GM18520 (cell line): ENCODE results near the gene OPHN1.

Source experiments
- ATAC-seq: cut with Tn5 transposase; IDR thresholded peaks from one replicate; pipeline ENCODE4 v1.9.1; 2021; ENCODE audit not compliant: unreplicated experiment

OPHN1 gene, protein sequence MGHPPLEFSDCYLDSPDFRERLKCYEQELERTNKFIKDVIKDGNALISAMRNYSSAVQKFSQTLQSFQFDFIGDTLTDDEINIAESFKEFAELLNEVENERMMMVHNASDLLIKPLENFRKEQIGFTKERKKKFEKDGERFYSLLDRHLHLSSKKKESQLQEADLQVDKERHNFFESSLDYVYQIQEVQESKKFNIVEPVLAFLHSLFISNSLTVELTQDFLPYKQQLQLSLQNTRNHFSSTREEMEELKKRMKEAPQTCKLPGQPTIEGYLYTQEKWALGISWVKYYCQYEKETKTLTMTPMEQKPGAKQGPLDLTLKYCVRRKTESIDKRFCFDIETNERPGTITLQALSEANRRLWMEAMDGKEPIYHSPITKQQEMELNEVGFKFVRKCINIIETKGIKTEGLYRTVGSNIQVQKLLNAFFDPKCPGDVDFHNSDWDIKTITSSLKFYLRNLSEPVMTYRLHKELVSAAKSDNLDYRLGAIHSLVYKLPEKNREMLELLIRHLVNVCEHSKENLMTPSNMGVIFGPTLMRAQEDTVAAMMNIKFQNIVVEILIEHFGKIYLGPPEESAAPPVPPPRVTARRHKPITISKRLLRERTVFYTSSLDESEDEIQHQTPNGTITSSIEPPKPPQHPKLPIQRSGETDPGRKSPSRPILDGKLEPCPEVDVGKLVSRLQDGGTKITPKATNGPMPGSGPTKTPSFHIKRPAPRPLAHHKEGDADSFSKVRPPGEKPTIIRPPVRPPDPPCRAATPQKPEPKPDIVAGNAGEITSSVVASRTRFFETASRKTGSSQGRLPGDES

GRCh38 chrX:68433155-68433980 is at the start of gene OPHN1:
Gene OPHN1 (minus strand): TSS chrX:68433495. CDS start chrX:68433020, 475 bp downstream.
- ATAC-seq = no peak

- ATAC-seq = no peak
Measured at GRCh38 chrX:68480969-68481368, 47.7 kb upstream of the OPHN1 start.

- ATAC-seq = no peak
Measured at GRCh38 chrX:68464796-68465195, 31.5 kb upstream of the OPHN1 start.

DNA sequence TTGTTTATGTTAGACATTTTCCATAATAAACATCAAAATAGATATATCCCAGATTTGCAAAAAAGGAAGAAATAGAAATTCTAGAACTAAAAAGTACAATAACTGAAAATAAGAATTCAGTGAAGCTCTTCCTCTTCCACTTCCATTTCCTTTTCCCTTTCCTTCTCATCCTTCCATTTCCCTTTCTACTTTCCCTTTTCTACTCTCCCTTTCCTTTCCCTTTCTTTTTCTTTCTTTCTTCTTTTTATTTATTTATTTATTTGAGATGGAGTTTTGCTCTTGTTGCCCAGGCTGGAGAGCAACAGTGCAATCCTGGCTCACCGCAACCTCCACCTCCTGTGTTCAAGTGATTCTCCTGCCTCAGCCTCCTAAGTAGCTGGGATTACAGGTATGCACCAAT is 30.6 kb upstream of the OPHN1 start:
- no peak for ATAC-seq

DNA sequence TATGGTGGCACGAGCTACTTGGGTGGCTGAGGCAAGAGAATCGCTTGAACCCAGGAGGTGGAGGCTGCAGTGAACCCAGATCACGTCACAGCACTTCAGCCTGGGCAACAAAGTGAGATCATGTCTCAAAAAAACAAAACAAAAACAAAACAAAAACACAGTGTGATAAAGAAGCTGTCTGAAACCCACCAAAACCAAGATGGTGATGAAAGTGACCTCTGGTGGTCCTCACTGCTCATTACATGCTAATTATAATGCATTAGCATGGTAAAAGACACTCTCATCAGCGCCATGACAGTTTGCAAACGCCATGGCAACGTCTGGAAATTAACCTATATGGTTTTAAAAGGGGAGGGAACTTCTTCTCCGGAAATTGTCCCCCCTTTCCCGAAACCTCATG is 29.4 kb upstream of the OPHN1 start:
- ATAC-seq = no peak

DNA sequence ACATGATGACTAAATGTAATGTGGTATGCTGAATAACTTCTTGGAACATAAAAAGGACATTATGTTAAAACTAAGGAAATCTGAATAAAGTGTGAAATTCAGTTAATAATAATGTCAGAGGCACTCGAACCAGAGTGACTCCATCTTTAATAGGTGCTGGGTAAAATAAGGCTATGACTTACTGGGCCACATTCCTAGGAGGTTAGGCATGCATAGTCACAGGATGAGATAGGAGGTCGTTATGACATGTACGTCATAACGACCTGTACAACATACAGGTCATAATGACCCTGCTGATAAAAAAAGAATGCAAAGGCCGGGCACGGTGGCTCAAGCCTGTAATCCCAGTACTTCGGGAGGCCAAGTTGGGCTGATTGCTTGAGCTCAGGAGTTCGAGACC is 28.9 kb upstream of the OPHN1 start:
- no peak for ATAC-seq

DNA sequence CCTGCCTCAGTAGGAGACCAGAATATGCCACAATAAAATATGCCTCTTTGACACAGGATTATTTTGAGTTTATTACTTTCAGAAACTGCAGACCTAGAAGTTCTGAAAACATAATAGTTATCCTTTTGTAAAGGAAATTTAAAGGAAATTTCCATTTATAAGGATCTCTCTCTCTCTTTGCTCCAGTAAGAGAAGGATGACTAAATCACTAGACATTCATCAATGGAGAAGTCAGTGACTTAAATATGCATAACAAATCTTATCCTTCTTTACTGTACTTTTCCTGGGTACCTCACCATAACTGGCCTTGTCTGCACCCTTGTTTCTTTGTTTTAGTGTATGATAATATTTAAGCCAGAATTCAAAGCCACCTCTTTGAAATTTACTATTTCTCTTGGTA is 28.3 kb upstream of the OPHN1 start:
- ATAC-seq = no peak

- no peak for ATAC-seq
Measured at GRCh38 chrX:68461093-68461492, 27.8 kb upstream of the OPHN1 start.

DNA sequence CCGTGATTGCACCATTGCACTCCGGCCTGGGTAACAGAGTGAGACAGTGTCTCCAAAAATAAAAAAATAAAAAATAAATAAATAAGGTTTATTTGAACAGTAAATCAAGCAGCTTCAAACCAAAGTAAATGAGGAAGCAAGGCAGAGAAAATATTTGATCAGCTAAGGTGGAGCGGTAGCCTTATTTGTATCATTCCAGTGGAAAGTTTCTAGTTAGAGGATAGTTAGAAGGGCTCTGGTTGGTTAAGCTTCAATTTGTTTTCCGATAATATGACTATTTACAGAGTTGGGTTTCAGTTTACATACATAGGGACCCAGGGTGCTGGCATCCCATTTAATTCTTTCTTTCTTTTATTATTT is 21.8 kb upstream of the OPHN1 start:
- no peak for ATAC-seq

- ATAC-seq = no peak
Measured at GRCh38 chrX:68454476-68455150, 21.3 kb upstream of the OPHN1 start.

GRCh38 chrX:68451720-68452119 is 18.4 kb upstream of the OPHN1 start:
- no peak for ATAC-seq

DNA sequence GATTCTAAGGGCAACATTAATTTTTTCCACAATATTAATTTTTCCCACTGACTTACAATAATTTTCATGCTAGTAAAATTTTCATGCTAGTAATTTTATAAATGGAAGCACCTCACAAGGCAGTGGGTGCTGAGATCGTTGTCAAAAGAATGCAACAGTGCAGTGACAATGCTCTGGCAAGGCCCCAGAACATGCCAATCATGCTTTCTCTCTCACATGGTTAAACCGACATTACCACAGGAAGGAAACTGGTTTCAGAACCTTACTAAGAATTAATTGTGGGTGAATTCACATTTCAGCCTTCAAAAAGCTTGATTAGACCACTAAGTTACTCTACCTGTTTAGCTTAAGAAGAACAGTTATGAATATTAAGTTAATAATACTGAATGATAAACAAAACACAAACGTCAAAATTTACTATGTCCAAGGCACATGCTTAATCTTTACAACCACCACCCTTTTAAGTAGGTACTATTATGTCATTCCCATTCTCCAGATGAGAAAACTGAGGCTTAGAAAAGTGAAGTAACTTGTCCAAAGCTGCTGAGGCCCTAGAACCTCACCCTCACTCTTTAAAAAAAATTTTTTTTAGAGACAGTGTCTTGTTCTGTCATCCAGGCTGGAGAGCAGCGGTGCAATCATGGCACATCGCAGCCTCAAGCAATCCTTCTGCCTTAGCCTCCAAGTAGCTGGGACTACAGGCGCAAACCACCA is 10.0 kb upstream of the OPHN1 start:
- no peak for ATAC-seq

- ATAC-seq = no peak
Measured at GRCh38 chrX:68440940-68441339, 7.6 kb upstream of the OPHN1 start.

GRCh38 chrX:68440442-68440841 is 7.1 kb upstream of the OPHN1 start:
- ATAC-seq = no peak

GRCh38 chrX:68439341-68439740 is 6.0 kb upstream of the OPHN1 start:
- ATAC-seq = no peak

GRCh38 chrX:68438575-68438974 is 5.3 kb upstream of the OPHN1 start:
- no peak for ATAC-seq

- no peak for ATAC-seq
Measured at GRCh38 chrX:68433981-68434299, 645 bp upstream of the OPHN1 start.

- ATAC-seq = no peak
Measured at GRCh38 chrX:68432648-68433047, 647 bp downstream of the OPHN1 start.

DNA sequence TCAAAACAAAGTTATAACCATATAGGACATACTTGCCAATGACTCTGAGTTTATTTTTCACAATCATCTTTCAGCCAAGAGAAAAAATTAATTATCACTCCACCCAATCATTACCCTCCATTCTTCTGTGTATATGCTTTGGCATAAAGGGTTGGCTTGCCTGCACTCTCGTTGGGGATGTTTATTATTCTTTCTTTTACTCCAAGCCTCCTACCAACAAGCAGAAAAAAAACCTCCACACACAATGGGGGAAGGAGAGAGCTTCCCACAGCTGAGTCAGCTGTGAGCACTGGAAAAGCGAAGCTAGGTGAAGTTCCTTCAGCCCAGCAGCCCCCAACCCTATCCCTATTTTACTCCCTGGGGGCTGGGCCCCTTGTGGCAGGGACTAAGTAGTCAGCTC is 1.5 kb downstream of the OPHN1 start:
- ATAC-seq = no peak

DNA sequence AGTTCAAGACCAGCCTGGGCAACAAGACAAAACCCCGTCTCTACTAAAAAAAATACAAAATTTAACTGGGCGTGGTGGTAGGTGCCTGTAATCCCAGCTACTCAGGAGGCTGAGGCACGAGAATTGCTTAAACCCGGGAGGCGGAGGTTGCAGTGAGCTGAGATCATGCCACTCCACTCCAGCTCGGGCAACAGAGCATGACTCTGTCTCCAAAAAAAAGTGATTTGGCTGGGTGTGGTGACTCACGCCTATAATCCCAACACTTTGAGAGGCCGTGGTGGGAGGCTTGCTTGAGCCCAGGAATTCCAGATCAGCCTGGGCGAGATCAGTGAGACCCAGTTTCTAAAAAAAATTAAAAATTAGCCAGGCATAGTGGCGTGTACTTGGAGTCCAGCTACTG is 4.1 kb downstream of the OPHN1 start:
- no peak for ATAC-seq

- no peak for ATAC-seq
Measured at GRCh38 chrX:68428431-68428830, 4.9 kb downstream of the OPHN1 start.
